ENCODE measurements around the gene EPB41L1. TPM values are rescaled to one million over a fixed set of nuclear protein-coding genes. Genes with fewer than 3 reads are reported as not detected.

Gene EPB41L1
- total RNA-seq, 2 donors from 2014 or later = 0.23 to 0.40 TPM

DNA sequence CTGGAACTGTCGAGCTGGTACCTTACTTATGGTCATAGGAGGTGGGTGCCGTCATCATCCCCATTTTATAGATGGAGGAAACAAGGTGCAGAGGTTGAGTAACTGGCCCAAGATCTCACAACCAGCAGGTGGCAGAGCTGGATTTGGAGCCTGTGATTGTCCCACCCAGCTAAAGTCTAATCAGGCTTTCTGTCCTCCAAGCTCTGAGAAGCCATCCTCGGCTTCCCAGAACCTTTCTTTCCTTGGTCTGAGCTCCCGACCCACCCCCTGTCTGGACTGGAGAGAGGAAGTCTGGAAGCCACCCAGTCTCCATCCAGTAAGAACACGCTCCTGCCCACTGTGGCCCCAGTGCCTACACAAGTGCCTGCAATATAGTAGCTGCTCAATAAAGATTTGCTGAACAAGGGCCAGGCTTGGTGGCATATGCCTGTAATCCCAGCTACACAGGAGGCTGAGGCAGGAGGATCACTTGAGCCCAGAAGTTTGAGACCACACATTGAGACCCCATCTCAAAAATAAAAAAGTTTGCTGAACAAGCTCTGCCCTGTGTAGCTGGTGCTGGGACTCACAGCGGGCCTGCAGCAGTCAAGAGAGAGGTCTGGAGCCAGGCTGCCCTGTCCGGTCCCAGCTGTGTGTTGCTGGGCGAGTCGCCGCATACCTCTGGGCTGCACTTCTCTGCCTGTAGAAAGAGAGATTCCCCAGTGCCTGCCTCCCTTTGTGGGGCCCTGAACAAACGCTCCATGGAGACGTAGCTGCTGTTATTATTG lies 119.1 kb downstream of the EPB41L1 start:
- DNase-seq = no peak
- H3K27me3 Mint-ChIP-seq = peaks cover 51% of the 10 kb centered on the region
- peaks cover 3% of the 10 kb centered on the region for H3K36me3 Mint-ChIP-seq (ENCODE audit: low read depth)
- no peaks in the 10 kb centered on the region for H3K4me1 Mint-ChIP-seq
- H3K27ac Mint-ChIP-seq = no peak overlapping the region
- H3K4me3 Mint-ChIP-seq = no peak overlapping the region
- ATAC-seq = no peak
- H3K9me3 ChIP-seq (ENCODE audit: control insufficient read depth, low read length, poor library complexity, severe bottlenecking) = no peaks in the 10 kb centered on the region

DNA sequence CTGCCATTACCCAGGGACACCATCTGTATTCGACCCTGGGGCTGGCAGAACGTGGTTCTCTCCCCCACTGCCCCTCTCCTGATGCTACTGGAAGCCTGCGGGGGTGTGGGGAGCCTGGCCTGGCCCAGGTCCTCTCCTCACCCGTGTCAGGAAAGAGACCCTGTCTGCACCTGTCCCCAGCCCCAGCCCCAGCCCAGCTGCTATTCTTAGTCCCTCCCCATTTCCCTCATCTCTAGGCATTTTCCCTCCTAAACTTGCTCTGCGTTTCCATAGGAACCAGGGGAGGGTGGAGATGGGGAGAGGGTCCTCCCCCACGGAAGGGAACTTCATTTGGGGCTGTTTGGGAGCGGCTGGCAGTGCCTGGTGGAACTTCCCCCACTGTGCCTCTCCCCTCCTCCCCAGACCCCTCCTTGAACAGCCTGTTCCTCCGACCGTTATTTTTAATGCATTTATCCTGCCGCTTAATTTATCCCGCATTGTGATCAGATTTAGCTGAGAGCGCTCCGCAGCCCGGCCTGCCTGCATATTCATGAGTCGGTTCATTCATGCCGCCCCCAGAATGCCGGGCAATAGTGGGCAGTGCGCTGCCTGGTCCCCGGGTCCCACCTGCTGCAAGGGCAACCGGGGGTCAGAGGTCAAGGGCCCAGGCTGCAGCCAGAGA lies 119.8 kb downstream of the EPB41L1 start:
- ATAC-seq (no peak), DNase-seq (no peak)
- no peak overlapping the region for H3K4me3 Mint-ChIP-seq
- H3K9me3 ChIP-seq (ENCODE audit: control insufficient read depth, low read length, poor library complexity, severe bottlenecking) = no peaks in the 10 kb centered on the region
- H3K4me1 Mint-ChIP-seq = no peaks in the 10 kb centered on the region
- H3K36me3 Mint-ChIP-seq (ENCODE audit: low read depth) = peaks cover 2% of the 10 kb centered on the region
- peaks cover 51% of the 10 kb centered on the region for H3K27me3 Mint-ChIP-seq
- no peak overlapping the region for H3K27ac Mint-ChIP-seq

DNA sequence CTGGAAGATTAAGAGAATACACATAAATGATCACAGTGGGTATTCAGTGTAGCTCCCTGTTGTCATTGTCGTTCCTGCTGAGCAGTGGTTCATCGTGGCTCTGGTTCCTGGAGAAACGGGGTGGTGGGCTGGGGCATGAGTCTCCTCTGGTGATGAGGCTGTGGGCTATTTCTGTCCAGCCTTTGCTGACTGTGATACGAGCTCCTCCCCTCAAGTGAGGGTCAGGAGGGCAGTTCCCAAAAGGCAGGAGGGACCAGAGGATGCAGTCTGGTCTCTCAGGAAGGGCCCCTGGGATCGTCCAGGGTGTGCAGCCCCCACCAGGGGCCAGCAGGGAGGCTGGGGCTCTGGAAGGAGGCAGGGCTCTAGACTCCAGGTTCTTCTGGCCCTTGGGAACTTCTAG lies 120.5 kb downstream of the EPB41L1 start:
- no peaks in the 10 kb centered on the region for H3K9me3 ChIP-seq (ENCODE audit: control insufficient read depth, low read length, poor library complexity, severe bottlenecking)
- Mint-ChIP-seq H3K27ac (no peak overlapping the region), H3K27me3 (peaks cover 54% of the 10 kb centered on the region), H3K36me3 (ENCODE audit: low read depth) (peaks cover 2% of the 10 kb centered on the region), H3K4me1 (no peaks in the 10 kb centered on the region), H3K4me3 (no peak overlapping the region)
- no peak for ATAC-seq
- DNase-seq = no peak

DNA sequence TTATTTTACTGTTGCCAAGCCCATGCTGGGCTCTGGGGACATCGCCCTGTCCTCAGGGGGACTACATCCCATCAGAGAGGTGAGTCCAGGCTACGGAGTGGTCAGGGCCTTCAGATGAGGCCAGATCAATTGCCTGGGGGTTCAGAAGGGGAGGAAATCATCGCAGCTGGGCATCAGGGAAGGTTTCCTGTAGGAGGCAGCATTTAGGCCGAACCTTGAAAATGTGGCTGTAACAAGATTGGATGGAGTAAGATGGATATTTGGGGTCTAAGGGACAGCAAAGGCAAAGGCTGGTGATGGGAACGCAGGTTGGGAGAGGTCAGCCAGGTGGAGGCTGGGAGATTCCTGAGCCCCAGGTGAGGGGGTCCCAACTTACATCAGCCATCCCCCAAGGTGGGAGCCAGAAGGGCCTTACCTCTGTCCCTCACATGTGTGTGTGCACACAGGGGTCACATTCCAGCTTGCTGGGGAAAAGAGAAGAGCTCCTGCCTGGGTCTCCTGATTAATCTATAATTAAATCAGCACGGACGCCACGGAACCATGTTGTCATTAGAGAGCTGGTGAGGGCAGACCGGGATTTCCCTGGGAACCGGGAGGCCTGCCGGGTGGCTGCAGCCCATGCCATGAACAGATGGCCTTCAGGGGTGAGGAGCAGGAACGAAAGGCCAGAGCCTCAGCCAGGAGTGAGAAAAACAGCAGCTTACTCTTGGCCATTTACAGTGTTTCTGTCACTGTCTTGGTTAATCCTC lies 121.1 kb downstream of the EPB41L1 start:
- H3K27me3 Mint-ChIP-seq = peaks cover 58% of the 10 kb centered on the region
- H3K4me1 Mint-ChIP-seq = no peaks in the 10 kb centered on the region
- no peaks in the 10 kb centered on the region for H3K9me3 ChIP-seq (ENCODE audit: control insufficient read depth, low read length, poor library complexity, severe bottlenecking)
- ATAC-seq = no peak
- no peak for DNase-seq
- peaks cover 2% of the 10 kb centered on the region for H3K36me3 Mint-ChIP-seq (ENCODE audit: low read depth)
- no peak overlapping the region for H3K27ac Mint-ChIP-seq
- H3K4me3 Mint-ChIP-seq = no peak overlapping the region

DNA sequence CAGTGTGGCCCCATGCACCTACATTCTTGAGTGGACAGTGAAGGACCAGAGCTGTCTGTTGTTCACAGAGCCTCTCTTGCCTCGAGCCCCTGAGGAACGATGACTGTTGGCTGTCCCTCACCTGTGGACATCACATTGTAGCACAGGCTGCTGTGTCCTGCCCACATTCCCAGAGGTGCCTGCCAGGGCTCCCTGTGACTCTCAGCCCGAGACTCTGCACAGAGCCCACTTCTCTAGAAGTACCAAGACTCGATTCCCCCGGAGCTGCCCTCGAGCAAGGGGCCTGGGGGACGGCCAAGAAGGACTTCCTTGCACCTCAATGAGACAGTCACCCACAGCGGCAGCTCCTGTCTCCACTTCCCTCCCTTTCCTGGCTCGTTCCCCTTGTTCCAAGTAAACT lies 123.0 kb downstream of the EPB41L1 start:
- H3K27ac Mint-ChIP-seq = no peak overlapping the region
- ATAC-seq (no peak), DNase-seq (no peak)
- no peaks in the 10 kb centered on the region for H3K4me1 Mint-ChIP-seq
- H3K27me3 Mint-ChIP-seq = peaks cover 66% of the 10 kb centered on the region
- H3K36me3 Mint-ChIP-seq (ENCODE audit: low read depth) = peaks cover 2% of the 10 kb centered on the region
- H3K4me3 Mint-ChIP-seq = no peak overlapping the region
- H3K9me3 ChIP-seq (ENCODE audit: control insufficient read depth, low read length, poor library complexity, severe bottlenecking) = no peaks in the 10 kb centered on the region

DNA sequence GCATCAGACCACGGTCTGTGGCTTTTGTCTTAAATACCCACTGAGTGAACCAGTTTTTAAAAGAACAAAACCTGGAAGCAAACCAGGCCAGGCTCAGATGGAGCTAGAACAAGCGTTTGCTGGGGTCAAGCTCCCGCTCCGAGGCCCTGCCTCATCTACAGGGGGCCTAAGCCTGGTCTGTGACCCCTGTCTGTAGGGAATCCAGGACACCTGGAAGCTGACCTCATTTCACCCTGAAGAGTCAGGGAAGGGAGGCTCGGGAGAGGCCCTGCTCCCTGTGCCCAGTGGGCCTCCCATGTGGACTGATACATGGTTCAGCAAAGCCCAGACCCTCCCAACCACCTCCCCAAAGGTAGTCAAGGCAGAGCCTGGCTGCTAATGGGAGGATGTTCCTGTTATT lies 124.8 kb downstream of the EPB41L1 start:
- H3K36me3 Mint-ChIP-seq (ENCODE audit: low read depth) = peaks cover 2% of the 10 kb centered on the region

DNA sequence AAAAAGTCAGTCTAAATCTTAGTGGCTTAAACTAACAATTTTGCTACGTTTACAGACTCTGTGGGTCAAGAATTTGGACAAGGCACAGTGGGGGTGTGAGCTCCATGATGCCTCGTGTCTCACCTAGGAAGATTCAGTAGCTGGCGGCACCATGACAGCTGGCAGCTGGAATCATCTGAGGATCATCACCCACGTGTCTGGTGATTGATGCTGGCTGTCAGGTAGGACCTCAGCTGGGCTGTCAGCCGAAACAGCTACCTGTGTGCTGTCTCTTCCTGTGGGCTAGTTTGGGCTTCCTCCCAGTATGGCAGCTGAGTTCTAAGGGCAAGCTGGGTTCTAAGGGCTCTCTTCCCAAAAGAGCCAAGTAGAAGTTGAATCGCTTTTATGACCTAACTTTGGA lies 125.2 kb downstream of the EPB41L1 start:
- DNase-seq (no peak), ATAC-seq (no peak)
- Mint-ChIP-seq H3K27ac (no peak overlapping the region), H3K27me3 (peaks cover 63% of the 10 kb centered on the region), H3K4me1 (no peaks in the 10 kb centered on the region), H3K4me3 (no peak overlapping the region), H3K36me3 (ENCODE audit: low read depth) (peaks cover 2% of the 10 kb centered on the region)
- no peaks in the 10 kb centered on the region for H3K9me3 ChIP-seq (ENCODE audit: control insufficient read depth, low read length, poor library complexity, severe bottlenecking)

More for the DNA sequence above, 124.8 kb downstream of the EPB41L1 start:
- Mint-ChIP-seq H3K27me3 (peaks cover 63% of the 10 kb centered on the region), H3K4me1 (no peaks in the 10 kb centered on the region), H3K4me3 (no peak overlapping the region), H3K27ac (no peak overlapping the region)
- no peak for ATAC-seq
- no peak for DNase-seq
- H3K9me3 ChIP-seq (ENCODE audit: control insufficient read depth, low read length, poor library complexity, severe bottlenecking) = no peaks in the 10 kb centered on the region

DNA sequence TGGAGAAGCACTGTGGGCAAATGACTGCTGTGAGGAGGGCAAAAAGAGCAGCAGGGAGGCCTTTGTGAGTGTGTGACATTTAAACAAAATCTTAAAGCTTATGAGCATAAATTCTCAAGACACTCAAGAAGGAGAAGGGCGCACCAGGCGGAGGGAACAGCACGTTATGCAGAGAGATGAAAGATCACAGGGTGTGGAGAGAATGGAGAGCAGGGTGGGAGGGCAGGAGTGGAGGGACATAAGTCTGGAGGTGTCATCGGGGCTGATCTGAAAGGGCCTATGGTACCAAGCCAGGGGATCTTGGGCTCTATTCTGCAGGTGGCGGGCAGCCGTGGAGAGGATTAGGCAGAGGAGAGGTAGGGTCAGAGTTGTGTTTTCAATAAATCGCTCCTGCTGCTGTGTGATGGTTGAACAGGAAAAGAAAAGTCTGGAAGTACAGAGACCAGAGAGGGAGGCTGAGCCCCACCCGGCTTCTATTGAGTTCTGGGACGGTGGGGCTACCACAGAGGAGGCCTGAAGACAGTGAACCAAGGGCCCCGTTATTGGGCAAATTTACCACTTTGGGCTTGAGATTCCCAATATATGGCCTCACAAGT lies 127.3 kb downstream of the EPB41L1 start:
- ATAC-seq (no peak), DNase-seq (no peak)
- H3K27me3 Mint-ChIP-seq = peaks cover 51% of the 10 kb centered on the region
- H3K4me1 Mint-ChIP-seq = no peaks in the 10 kb centered on the region
- H3K27ac Mint-ChIP-seq = no peak overlapping the region
- H3K36me3 Mint-ChIP-seq (ENCODE audit: low read depth) = peaks cover 2% of the 10 kb centered on the region
- no peak overlapping the region for H3K4me3 Mint-ChIP-seq
- H3K9me3 ChIP-seq (ENCODE audit: control insufficient read depth, low read length, poor library complexity, severe bottlenecking) = no peaks in the 10 kb centered on the region

Other genes starting within 250 kb of the EPB41L1 start
- gene SCAND1, start 200.2 kb upstream of the EPB41L1 start, total RNA-seq = 10 to 100 TPM; 54.6 to 60.7 TPM
- 10 to 100 TPM; 11.7 to 16.6 TPM for gene CNBD2, start 186.2 kb upstream of the EPB41L1 start, total RNA-seq
- gene AAR2, start 81.7 kb downstream of the EPB41L1 start, total RNA-seq = 10 to 100 TPM; 16.7 to 23.0 TPM
- 10 to 100 TPM; 33.9 to 45.4 TPM for gene DLGAP4, start 151.6 kb downstream of the EPB41L1 start, total RNA-seq

Measured in T-helper 17 cell (primary cell).